ENCODE measurements around the gene GREB1L. TPM values are rescaled to one million over a fixed set of nuclear protein-coding genes. Genes with fewer than 3 reads are reported as not detected.
"Not testable (repeated sequence)": the region's sequence is repeated elsewhere in the genome, so short reads cannot be mapped to it uniquely, and the experiment has no call there.

The GREB1L gene
- total RNA-seq = not detected

DNA sequence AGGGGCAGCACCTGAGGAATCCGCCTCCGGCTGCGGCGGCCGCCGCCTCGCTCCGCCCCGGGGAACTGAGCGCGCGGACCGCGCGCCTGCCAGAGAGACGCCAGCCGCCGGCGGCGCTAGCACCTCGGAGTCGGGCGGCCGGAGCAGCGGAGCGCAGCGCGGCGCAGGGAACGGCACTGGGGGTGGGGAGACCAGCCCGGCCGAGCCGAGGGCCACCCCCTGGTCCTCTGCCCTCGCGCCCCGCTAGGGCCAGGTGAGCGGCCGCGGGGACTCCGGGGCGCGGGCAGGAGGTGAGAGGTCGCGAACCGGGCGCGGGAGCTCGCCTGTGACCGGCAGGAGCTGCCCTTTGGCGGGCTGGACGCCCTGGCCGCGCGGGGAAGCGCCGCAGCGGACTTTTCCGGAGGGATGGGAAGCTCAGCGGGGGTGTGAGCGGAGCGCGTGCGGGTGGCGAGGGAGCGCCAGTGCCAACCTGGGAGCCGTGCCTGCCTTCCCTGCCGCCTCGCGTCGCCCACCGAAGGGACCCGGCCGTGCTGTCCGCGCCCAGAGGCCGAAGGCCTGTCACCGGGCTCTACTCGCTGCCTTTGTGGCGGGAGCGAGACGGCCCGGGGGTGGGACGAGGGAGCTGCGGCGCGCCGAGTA is at the start of gene GREB1L:
Gene GREB1L, plus strand, starts transcription at position 92 of the 639 bp plus-strand sequence. CDS start 141,287 bp downstream, outside the sequence.
- H3K9me3 Mint-ChIP-seq = no peaks in the 10 kb centered on the region
- peaks cover 59% of the 10 kb centered on the region for H3K27me3 Mint-ChIP-seq
- no peaks in the 10 kb centered on the region for H3K4me1 Mint-ChIP-seq
- H3K4me3 Mint-ChIP-seq = no peak within 1 kb of the TSS
- no peak within 1 kb of the TSS for H3K27ac Mint-ChIP-seq
- peak; percentile 34 for ATAC-seq (replicated peaks)
- no peaks in the 10 kb centered on the region for H3K36me3 Mint-ChIP-seq (ENCODE audit: low read depth)

DNA sequence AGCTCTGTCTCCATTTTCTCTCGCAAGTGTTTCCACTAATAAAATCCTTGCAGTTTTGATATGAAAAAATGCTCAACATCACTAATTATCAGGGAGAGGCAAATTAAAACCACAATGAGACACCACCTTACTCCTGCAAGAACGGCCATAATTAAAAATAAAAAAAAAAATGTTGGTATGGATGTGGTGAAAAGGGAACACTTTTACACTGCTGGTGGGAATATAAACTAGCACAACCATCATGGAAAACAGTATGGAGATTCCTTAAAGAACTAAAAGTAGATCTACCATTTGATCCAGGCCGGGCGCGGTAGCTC is 49.8 kb upstream of the GREB1L start:
- no peak overlapping the region for H3K4me3 Mint-ChIP-seq
- H3K4me1 Mint-ChIP-seq = no peaks in the 10 kb centered on the region
- H3K27ac Mint-ChIP-seq = no peak overlapping the region
- H3K36me3 Mint-ChIP-seq (ENCODE audit: low read depth) = no peaks in the 10 kb centered on the region
- H3K9me3 Mint-ChIP-seq = no peaks in the 10 kb centered on the region
- ATAC-seq (replicated peaks) = no peak
- peaks cover 7% of the 10 kb centered on the region for H3K27me3 Mint-ChIP-seq

DNA sequence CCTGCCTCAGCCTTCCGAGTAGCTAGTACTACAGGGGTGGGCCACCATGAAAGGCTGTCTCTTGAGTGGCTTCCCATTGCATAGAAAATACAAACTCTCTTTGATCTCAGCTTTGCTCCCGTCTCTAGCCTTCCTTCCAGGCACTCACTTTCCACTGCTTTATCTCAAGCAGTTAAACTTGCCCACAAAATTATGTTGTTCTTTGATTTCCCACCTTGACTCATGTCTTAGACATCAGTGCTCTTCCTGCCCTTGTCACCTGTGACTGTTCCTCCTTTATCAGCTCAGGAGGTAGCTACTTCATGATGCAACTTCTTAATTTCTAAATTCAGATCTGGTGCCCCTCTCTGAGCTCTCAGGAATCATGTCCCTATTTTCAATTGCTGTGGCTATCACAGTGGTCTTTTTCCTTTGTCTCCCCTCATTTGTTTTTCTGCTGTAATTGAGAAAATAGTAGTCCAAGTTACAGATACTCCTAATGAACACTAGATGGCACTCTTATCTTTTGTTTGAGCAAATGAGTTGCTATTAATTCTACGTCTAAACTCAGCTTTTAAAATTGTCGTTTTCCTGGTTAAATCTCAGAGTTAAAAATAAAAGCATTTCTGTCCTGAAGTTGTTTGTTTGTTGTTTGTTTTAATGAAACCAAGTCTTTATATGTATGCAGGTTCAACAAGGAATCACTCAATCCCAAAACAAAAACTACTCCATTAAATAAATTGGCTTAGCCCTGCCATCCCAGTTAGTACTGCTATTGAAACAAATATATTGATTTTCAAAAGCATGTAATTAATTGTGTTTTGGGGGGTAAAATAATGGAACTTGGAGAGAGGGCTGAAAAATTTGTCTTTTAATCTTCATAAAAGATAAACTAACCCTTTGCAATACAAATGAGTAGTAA is 46.9 kb upstream of the GREB1L start:
- no peak for ATAC-seq (replicated peaks)
- no peak overlapping the region for H3K4me3 Mint-ChIP-seq
- no peaks in the 10 kb centered on the region for H3K36me3 Mint-ChIP-seq (ENCODE audit: low read depth)
- peaks cover 10% of the 10 kb centered on the region for H3K27me3 Mint-ChIP-seq
- H3K9me3 Mint-ChIP-seq = no peaks in the 10 kb centered on the region
- H3K4me1 Mint-ChIP-seq = no peaks in the 10 kb centered on the region
- no peak overlapping the region for H3K27ac Mint-ChIP-seq

DNA sequence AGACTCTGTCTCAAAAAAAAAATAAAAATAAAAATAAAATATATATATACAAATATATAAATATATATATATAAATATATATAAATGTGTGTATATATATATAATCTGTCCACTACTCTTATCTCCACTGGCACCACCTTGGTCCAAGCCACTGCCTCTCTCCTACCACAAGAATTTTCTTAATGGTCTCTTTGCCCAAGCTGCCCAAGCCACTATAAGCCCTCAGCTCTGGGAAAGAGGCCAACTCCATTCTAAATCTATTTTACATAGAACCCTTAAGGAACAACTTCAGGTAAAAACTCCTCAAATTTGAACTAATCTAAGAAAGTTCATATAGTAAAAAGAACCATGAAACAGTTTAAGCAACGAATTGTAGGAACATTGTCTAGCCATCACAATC is 45.6 kb upstream of the GREB1L start:
- no peaks in the 10 kb centered on the region for H3K9me3 Mint-ChIP-seq
- no peak for ATAC-seq (replicated peaks)
- no peak overlapping the region for H3K4me3 Mint-ChIP-seq
- H3K27me3 Mint-ChIP-seq = peaks cover 11% of the 10 kb centered on the region
- no peaks in the 10 kb centered on the region for H3K36me3 Mint-ChIP-seq (ENCODE audit: low read depth)
- no peaks in the 10 kb centered on the region for H3K4me1 Mint-ChIP-seq
- no peak overlapping the region for H3K27ac Mint-ChIP-seq

DNA sequence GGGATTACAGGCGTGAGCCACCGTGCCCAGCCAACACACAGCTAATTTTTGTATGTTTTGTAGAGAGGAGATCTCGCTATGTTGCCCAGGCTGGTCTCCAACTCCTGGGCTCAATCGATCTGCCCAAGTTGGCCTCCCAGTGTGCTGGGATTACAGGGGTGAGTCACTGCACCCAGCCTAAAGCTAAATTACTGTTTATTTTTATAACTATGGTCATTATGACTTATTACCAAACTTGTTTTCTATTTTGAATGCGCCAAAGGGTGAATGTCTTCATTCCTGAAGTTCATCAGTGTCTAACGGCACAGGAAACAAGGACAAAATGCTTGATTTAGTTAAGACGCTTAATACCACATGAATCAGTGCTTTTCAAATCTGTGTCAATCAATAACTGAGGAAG is 38.9 kb upstream of the GREB1L start:
- H3K27me3 Mint-ChIP-seq = peaks cover 4% of the 10 kb centered on the region
- ATAC-seq (replicated peaks) = no peak
- H3K9me3 Mint-ChIP-seq = no peaks in the 10 kb centered on the region
- no peaks in the 10 kb centered on the region for H3K36me3 Mint-ChIP-seq (ENCODE audit: low read depth)
- H3K4me1 Mint-ChIP-seq = no peaks in the 10 kb centered on the region
- no peak overlapping the region for H3K4me3 Mint-ChIP-seq
- no peak overlapping the region for H3K27ac Mint-ChIP-seq

DNA sequence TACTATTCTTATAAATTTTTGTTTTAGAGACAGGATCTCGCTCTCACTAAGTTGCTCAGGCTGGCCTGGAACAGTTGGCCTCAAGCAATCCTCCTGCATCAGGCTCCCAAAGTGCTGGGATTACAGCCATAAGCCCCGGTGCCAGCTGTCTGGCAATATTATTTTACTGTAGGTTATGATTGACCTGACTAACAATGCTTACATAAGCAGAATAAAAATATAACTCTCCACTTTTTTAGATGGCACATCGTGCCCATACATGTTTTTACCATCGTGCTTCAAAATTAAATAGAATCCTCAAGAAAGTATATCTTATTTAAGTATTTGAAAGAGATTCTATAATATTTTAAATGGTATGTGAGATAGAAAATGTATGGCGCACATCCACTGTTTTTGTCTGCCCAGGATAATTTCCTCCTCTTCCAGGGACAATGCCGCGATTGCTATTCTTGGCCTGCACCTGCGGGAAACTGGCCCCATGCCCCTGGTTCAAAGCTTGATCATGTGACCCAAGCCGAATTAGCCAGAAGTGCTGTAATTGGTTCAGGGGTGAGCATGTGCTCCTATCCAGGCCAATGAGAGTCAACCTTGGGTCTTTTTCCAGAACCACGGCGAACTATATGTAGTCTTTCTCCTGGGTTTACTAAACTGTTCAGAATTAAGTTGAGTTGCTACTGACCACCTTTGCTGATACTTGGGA is 38.3 kb upstream of the GREB1L start:
- Mint-ChIP-seq H3K4me1 (no peaks in the 10 kb centered on the region), H3K27ac (no peak overlapping the region), H3K9me3 (no peaks in the 10 kb centered on the region), H3K4me3 (no peak overlapping the region), H3K27me3 (peaks cover 4% of the 10 kb centered on the region), H3K36me3 (ENCODE audit: low read depth) (no peaks in the 10 kb centered on the region)
- no peak for ATAC-seq (replicated peaks)

DNA sequence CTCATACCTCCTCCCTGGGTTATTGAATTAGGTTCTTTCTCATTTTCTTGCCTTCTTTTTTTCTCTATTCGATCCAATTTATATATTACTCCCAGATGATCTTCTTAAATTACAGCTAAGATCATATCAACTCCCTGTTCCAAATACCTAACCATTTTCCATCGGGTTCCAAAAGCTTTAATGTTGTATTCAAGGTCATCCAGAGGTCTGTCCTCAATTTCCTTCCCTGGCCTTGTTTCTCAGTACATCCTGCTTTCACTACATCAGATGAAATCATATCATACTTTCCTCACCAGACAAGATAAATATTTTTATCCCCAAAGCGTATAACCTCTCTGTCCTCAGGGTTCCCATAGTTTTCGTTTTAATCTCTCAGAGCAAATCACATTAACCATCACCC is 36.3 kb upstream of the GREB1L start:
- Mint-ChIP-seq H3K27me3 (no peaks in the 10 kb centered on the region), H3K27ac (no peak overlapping the region), H3K4me1 (no peaks in the 10 kb centered on the region), H3K4me3 (no peak overlapping the region), H3K9me3 (no peaks in the 10 kb centered on the region), H3K36me3 (ENCODE audit: low read depth) (no peaks in the 10 kb centered on the region)
- ATAC-seq (replicated peaks) = no peak

DNA sequence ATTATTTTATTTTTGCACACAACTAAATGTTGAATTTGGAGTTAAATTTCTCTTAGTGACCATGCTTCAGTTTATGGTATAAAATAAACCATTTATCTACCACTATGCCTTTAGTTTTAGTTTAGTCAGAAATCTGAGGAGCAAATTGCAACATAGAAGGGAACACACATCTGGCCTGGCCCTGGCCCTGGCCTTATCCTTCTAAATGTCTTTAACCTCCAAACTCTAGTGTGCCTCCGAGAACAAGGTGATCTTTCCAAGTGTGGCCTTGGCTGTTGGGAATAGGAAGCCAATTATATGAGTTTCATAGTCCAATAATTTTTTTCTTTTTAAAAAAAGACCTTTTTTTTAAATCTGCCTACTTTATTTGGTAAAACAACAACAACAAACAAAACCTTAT is 31.8 kb upstream of the GREB1L start:
- Mint-ChIP-seq H3K27me3 (no peaks in the 10 kb centered on the region), H3K9me3 (no peaks in the 10 kb centered on the region), H3K4me1 (no peaks in the 10 kb centered on the region), H3K4me3 (no peak overlapping the region), H3K27ac (no peak overlapping the region), H3K36me3 (ENCODE audit: low read depth) (no peaks in the 10 kb centered on the region)
- no peak for ATAC-seq (replicated peaks)

DNA sequence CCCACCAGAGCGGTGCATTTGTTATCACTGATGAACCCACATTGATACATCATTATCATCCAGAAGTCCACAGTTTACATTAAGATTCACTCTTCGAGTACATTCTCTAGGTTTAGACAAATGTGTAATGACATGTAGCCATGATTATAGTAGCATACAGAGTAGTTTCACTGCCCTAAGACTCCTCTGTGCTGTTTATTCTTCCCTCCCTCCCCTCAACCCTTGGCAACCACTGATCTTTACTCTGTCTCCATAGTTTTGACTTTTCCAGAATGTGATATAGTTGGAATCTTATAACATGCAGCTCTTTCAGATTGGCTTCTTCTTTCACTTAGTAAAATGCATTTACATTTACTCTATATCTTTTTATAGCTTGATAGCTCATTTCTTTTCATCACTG is 31.2 kb upstream of the GREB1L start:
- H3K9me3 Mint-ChIP-seq = no peaks in the 10 kb centered on the region
- H3K27me3 Mint-ChIP-seq = no peaks in the 10 kb centered on the region
- H3K4me1 Mint-ChIP-seq = no peaks in the 10 kb centered on the region
- H3K36me3 Mint-ChIP-seq (ENCODE audit: low read depth) = no peaks in the 10 kb centered on the region
- H3K27ac Mint-ChIP-seq = no peak overlapping the region
- ATAC-seq (replicated peaks) = no peak
- H3K4me3 Mint-ChIP-seq = no peak overlapping the region

DNA sequence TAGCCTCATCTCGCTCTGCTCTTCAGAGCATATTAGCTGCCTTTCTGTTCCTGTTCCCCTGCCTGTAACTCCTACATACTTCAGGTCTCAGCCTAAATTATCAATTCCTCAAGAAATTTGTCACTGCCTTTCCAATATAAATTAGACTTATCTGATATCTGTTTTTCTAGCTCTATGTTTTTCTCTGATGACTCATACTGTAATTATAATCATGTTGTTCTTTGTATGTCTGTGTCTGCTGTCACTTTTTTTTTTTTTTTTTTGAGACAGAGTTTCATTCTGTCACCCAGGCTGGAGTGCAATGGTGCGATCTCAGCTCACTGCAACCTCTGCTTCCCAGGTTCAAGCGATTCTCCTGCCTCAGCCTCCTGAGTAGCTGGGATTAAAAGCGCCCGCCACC is 27.6 kb upstream of the GREB1L start:
- H3K27ac Mint-ChIP-seq; H3K4me1 Mint-ChIP-seq; ATAC-seq (replicated peaks); H3K4me3 Mint-ChIP-seq; H3K27me3 Mint-ChIP-seq; H3K9me3 Mint-ChIP-seq; H3K36me3 Mint-ChIP-seq (ENCODE audit: low read depth): not testable (repeated sequence)

DNA sequence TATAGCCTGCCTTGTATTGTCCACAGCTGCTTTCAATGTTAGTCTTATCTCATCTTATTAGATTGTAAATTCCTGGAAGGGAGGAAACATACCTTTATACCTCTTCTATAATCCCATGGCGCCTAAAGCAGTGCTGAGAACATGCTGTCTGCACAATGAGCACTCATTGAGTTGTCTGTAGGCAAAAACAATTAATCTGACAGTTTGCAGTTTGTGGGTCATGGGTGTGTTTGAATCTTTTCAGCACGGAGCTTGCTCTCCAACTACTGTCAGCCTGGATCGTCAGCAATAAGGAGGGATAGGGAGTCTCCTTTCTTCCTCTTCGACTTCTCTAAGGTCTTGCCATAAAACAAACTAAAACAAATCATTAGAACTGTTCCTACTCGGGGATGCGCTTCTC is 26.5 kb upstream of the GREB1L start:
- Mint-ChIP-seq H3K4me3 (no peak overlapping the region), H3K36me3 (ENCODE audit: low read depth) (no peaks in the 10 kb centered on the region), H3K9me3 (no peaks in the 10 kb centered on the region), H3K27me3 (peaks cover 3% of the 10 kb centered on the region), H3K27ac (no peak overlapping the region), H3K4me1 (no peaks in the 10 kb centered on the region)
- no peak for ATAC-seq (replicated peaks)

DNA sequence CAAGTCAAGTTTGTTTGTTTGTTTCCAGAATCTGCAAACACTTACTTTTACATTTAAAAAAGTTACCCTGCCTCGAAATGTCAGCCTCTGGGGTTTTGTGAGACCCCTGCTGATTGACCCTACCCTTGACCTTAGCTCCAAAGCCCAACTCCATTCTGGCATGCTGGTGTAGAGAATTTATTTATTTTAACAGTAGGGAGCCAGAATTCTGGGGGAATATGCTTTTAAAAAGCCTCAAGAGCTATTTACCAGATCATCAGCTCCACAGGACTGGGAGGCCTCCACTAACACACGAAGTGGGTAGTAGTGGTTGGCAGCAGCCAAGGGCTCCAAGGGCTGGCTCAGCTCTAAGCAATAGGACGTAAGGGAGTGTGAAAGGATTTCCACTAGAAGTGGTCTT is 23.2 kb upstream of the GREB1L start:
- H3K4me3 Mint-ChIP-seq = no peak overlapping the region
- no peaks in the 10 kb centered on the region for H3K36me3 Mint-ChIP-seq (ENCODE audit: low read depth)
- H3K27me3 Mint-ChIP-seq = peaks cover 3% of the 10 kb centered on the region
- H3K27ac Mint-ChIP-seq = no peak overlapping the region
- ATAC-seq (replicated peaks) = no peak
- no peaks in the 10 kb centered on the region for H3K4me1 Mint-ChIP-seq
- no peaks in the 10 kb centered on the region for H3K9me3 Mint-ChIP-seq

DNA sequence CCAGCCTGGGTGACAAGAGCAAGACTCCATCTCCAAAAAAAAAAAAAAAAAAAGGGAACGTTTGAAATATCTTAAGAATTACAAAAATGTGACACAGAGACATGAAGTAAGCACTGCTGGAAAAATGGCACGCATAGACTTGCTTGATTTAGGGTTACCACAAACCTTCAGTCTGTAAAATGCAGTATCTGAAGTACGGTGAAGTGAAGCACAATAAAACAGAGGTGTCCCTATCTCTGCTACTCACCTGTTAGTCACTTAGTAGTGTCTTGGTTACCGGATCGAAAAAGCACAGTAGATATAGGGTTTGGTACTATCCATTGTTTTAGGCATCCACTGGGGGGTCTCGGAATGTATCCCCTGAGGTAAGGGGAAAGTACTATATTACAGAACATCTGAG is 11.6 kb upstream of the GREB1L start:
- H3K27ac Mint-ChIP-seq = no peak overlapping the region
- no peaks in the 10 kb centered on the region for H3K4me1 Mint-ChIP-seq
- peaks cover 12% of the 10 kb centered on the region for H3K27me3 Mint-ChIP-seq
- no peaks in the 10 kb centered on the region for H3K9me3 Mint-ChIP-seq
- no peak for ATAC-seq (replicated peaks)
- H3K36me3 Mint-ChIP-seq (ENCODE audit: low read depth) = no peaks in the 10 kb centered on the region
- H3K4me3 Mint-ChIP-seq = no peak overlapping the region

DNA sequence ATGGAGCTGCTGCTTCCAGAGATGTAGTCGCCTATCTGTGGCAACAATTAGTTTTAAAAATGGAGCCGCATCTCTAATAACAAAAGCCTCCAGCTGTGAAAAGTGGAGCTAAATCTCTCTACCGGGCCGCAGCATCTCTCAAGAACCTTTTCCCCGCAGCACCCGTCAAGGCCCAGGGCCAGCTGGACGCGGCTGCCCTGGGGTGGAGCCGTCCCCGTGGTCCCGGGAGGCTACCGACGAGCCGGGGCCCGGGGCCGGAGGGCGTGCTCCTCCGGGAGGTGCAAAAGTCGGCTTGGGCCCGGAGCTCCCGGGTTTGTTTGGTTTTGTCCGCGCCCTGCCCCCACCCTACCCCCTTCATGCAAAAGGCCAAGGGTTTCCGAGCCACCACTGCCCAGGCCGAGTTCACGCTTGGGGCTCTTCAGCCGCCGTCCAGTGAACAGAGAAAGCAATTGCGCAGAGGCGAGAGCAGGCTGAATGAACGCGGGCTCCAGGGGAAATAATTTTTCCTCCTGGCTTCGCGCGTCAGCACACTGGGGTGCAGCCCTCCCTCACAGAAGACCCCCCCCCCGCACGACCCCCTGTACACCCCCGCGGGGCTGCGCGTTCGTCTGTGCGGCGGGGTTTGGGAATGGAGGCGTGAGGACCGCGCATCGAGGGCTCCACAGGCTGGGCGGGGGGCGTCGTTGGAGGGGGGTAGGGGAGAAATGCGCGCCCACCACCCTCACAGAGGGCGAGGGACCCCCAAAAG is 557 bp upstream of the GREB1L start:
- ATAC-seq (replicated peaks) = no peak
- Mint-ChIP-seq H3K27me3 (peaks cover 53% of the 10 kb centered on the region), H3K4me3 (no peak overlapping the region), H3K36me3 (ENCODE audit: low read depth) (no peaks in the 10 kb centered on the region), H3K27ac (no peak overlapping the region), H3K4me1 (no peaks in the 10 kb centered on the region), H3K9me3 (no peaks in the 10 kb centered on the region)
